ENCODE measurements around the gene SCAANT1.

The SCAANT1 gene

GRCh38 chr3:63933459-63933858 is 21.3 kb upstream of the SCAANT1 start:
- no peak for DNase-seq

- DNase-seq = no peak
Measured at GRCh38 chr3:63932509-63933212, 20.5 kb upstream of the SCAANT1 start.

GRCh38 chr3:63931290-63931689 is 19.1 kb upstream of the SCAANT1 start:
- no peak for DNase-seq

GRCh38 chr3:63927422-63928280 is 15.5 kb upstream of the SCAANT1 start:
- no peak for DNase-seq

- no peak for DNase-seq
Measured at GRCh38 chr3:63926309-63926708, 14.1 kb upstream of the SCAANT1 start.

- no peak for DNase-seq
Measured at GRCh38 chr3:63922491-63923199, 10.5 kb upstream of the SCAANT1 start.

GRCh38 chr3:63921741-63922482 is 9.7 kb upstream of the SCAANT1 start:
- DNase-seq = no peak

- no peak for DNase-seq
Measured at GRCh38 chr3:63920001-63920400, 7.8 kb upstream of the SCAANT1 start.

GRCh38 chr3:63918321-63918720 is 6.1 kb upstream of the SCAANT1 start:
- DNase-seq = no peak

- DNase-seq = no peak
Measured at GRCh38 chr3:63914312-63914711, 2.1 kb upstream of the SCAANT1 start.

- no peak for DNase-seq
Measured at GRCh38 chr3:63912768-63913588, 795 bp upstream of the SCAANT1 start.

GRCh38 chr3:63911509-63911872 is 692 bp downstream of the SCAANT1 start:
- no peak for DNase-seq

GRCh38 chr3:63910891-63911290 is 1.3 kb downstream of the SCAANT1 start:
- no peak for DNase-seq

- no peak for DNase-seq
Measured at GRCh38 chr3:63910001-63910400, 2.2 kb downstream of the SCAANT1 start.

- no peak for DNase-seq
Measured at GRCh38 chr3:63909431-63909830, 2.8 kb downstream of the SCAANT1 start.

GRCh38 chr3:63908776-63909175 is 3.4 kb downstream of the SCAANT1 start:
- no peak for DNase-seq

GRCh38 chr3:63908081-63908736 is 4.0 kb downstream of the SCAANT1 start:
- DNase-seq = no peak

GRCh38 chr3:63905731-63906620 is 6.2 kb downstream of the SCAANT1 start:
- no peak for DNase-seq

GRCh38 chr3:63900459-63900858 is 11.7 kb downstream of the SCAANT1 start:
- peak; percentile 84 for DNase-seq

- no peak for DNase-seq
Measured at GRCh38 chr3:63900010-63900409, 12.2 kb downstream of the SCAANT1 start.
